ENCODE results near the gene TMCO5A.

- no peak for TF ChIP-seq CTCF (IDR thresholded peaks at IDR 0.05 in 4 of 5, conservative IDR thresholded peaks at IDR 0.05 in 1 of 5)
- no peak for TF ChIP-seq POLR2A (IDR thresholded peaks at IDR 0.05)
These were observed 6.4 kb downstream of the TMCO5A start for GRCh38 chr15:37940876-37941275.
